ENCODE data around the gene PHLPP1.

Gene PHLPP1

DNA sequence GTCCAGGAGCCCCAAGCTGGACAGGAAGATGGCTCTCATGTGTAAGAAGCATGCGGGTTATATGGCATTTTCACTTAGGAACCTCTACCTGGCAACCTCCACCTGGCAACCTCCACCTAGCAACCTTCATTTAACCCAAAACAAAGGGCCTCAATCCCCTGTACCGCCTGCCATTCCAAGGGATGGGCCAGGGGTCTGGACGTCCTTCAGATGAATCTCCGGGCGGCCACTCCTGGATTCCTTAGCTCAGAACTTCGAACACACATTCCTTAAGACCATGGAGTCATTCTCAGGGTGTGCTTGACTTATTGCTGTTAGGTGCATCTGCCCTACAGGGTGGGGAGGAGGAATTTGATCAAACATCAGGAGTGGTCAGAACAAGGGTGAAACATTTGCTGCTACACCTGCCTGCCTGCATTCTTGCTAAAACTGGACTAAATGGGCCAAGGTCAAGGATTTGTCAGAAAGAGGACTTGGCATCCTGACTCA, 277.6 kb downstream of the PHLPP1 start:
- TF ChIP-seq, protein P1, sequence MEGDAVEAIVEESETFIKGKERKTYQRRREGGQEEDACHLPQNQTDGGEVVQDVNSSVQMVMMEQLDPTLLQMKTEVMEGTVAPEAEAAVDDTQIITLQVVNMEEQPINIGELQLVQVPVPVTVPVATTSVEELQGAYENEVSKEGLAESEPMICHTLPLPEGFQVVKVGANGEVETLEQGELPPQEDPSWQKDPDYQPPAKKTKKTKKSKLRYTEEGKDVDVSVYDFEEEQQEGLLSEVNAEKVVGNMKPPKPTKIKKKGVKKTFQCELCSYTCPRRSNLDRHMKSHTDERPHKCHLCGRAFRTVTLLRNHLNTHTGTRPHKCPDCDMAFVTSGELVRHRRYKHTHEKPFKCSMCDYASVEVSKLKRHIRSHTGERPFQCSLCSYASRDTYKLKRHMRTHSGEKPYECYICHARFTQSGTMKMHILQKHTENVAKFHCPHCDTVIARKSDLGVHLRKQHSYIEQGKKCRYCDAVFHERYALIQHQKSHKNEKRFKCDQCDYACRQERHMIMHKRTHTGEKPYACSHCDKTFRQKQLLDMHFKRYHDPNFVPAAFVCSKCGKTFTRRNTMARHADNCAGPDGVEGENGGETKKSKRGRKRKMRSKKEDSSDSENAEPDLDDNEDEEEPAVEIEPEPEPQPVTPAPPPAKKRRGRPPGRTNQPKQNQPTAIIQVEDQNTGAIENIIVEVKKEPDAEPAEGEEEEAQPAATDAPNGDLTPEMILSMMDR (IDR thresholded peaks at IDR 0.05) = no peak

DNA sequence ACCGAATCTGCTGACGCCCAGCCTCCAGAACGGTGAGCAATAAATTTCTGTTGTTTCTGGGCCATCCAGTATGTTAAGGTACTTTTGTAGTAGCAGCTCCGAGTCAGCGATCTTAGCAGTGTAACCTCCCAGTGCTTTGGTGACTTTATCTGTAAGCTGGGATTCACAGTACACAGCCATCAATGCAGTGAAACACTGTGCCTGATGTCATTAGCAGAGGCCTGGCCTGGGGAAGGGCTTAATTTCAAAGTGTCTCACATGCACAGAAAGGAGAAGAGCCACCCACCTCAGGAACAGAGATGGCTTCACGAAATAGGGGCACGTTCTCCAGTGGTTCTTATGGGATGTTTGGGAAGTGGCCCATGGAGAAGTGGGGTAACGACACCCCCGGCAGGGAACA, 281.2 kb downstream of the PHLPP1 start:
- TF ChIP-seq, protein P1 (IDR thresholded peaks at IDR 0.05) = no peak

DNA sequence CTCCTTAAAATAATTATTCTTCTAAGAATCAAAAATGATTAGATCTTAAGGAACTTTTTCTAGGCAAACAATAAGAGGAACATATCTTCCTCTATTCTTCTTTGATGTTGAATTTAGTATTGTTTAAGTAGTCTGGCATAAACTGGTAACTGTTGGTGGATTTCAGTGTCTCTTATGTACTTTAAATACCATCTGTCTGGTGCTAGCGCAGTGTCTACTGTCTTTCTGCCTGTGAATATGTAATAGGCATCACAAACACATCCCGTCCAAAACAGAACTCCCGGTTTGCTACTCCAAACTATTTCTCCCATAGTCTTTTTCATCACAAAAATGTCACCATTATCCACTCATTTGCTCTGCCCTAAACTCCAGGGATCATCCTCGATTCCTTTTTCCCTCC, 281.7 kb downstream of the PHLPP1 start:
- TF ChIP-seq, protein P1 (IDR thresholded peaks at IDR 0.05) = no peak

DNA sequence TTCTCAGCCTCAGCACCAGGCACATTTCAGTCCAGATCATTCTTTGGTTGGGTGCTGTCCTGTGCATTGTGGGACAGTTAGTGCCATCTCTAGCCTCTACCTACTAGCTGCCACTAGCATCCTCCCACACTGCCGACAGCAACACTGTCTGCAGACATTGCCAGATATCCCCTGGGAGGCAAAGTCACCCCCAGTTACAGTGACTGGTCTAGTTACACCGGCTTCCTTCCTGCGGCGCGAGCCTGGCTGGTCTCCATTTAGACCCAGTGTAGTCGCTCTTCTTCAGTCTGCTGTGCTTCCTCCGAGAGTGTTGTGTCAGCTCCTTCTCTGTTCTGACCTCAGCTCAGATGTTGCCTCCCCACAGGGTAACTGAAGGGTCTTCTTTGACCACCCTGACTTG, 283.1 kb downstream of the PHLPP1 start:
- TF ChIP-seq, protein P1 (IDR thresholded peaks at IDR 0.05) = no peak

DNA sequence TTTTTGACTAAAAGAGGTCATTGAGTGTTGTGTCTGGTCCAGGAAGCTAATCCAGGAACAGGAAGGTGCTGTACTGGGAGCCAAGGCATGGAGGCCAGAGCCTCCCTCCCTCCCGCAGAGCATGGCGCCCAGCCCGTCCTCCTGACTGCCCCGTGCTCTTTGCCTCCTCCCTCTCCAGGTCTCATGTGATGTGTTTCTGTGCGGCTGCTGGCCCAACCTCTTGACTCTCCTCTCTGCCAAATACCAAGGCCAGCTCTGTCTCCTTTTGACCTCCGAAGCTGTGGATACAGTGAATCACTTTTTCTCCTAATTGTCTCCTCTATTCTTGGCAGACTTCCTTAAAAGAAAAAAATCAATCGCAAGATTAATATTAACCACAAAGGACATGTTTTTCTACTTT, 284.1 kb downstream of the PHLPP1 start:
- TF ChIP-seq, protein P1 (IDR thresholded peaks at IDR 0.05) = no peak

DNA sequence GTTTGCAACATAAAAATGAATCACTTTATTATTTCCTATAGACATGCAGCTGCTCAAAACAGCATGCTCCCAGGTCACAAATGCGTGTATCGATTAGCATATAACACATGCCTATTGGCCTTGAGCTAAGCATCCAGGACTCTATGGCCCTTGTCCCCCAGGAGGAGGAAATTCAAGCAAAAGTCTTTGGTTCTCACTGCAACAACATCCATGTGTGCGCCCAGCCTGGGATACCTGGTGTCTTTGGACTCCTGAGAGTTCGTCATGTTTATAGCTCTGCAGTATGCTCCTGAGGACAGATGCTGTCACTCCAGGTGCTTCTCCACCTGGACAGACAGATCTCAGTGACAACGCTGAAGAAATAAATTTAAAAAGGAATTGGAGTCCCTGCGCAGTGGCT, 284.6 kb downstream of the PHLPP1 start:
- TF ChIP-seq, protein P1 (IDR thresholded peaks at IDR 0.05) = no peak

DNA sequence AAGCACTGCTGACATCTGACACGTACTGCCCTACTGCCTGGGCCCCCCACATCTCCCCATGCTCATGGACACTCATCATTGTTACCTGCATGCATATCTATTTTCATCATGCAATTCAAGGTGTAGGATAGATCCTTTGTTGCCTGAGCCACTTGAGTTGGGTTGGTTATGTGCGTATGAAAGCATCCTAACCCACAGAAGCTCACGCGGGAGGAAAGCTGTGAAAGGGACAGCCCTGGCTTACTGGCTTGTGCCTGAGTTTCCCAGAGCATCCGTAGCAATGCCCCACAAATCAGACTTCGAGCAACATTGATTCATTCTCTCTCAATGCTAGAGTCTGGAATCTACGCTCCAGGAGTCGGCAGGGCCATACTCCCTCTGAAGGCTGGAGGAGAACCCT, 285.5 kb downstream of the PHLPP1 start:
- TF ChIP-seq, protein P1 (IDR thresholded peaks at IDR 0.05) = no peak

DNA sequence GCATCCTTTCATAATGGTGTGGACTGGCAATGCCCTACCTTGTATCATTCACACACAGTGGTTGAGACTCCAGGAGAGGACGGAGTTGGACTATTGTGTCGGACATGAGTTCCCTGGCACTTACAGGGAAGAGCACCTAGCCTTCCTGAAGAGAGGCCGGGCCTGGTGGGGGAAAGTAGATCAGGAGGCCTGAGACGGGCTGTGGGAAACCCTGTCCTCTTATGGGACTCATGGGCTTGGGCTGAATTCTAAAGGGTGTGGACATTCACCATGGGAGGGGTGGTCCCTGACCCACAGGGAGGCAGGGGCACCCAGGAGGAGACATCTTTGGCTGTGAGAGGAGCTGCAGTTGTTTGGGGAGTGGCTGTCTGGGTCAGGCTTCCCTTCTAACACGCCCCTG, 286.5 kb downstream of the PHLPP1 start:
- TF ChIP-seq, protein P1 (IDR thresholded peaks at IDR 0.05) = no peak

Measured in LNCAP (cell line).